Measurements from ENCODE around the gene ADGRB3. TPM values are rescaled to one million over a fixed set of nuclear protein-coding genes. Genes with fewer than 3 reads are reported as not detected.

Gene ADGRB3
- total RNA-seq, 3 donors from 2014 or later: 0.43 to 7.8 (median 0.72) TPM

- Histone ChIP-seq H3K36me3 (ENCODE audit: low read depth) (no peaks in the 10 kb centered on the region), H3K4me1 (ENCODE audit: low read depth) (peaks cover 5% of the 10 kb centered on the region), H3K4me3 (no peak overlapping the region), H3K9me3 (no peaks in the 10 kb centered on the region)
- no peak for DNase-seq
- no peak for ATAC-seq
- TF ChIP-seq, protein P1, sequence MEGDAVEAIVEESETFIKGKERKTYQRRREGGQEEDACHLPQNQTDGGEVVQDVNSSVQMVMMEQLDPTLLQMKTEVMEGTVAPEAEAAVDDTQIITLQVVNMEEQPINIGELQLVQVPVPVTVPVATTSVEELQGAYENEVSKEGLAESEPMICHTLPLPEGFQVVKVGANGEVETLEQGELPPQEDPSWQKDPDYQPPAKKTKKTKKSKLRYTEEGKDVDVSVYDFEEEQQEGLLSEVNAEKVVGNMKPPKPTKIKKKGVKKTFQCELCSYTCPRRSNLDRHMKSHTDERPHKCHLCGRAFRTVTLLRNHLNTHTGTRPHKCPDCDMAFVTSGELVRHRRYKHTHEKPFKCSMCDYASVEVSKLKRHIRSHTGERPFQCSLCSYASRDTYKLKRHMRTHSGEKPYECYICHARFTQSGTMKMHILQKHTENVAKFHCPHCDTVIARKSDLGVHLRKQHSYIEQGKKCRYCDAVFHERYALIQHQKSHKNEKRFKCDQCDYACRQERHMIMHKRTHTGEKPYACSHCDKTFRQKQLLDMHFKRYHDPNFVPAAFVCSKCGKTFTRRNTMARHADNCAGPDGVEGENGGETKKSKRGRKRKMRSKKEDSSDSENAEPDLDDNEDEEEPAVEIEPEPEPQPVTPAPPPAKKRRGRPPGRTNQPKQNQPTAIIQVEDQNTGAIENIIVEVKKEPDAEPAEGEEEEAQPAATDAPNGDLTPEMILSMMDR (IDR thresholded peaks at IDR 0.05): no peak
- intact Hi-C loops (cut with DNase I, micrococcal nuclease): no loop called here
Measured at GRCh38 chr6:68639211-68639610, 4.1 kb downstream of the ADGRB3 start.

- intact Hi-C loops (cut with DNase I, micrococcal nuclease): no loop called here
Measured at GRCh38 chr6:68639826-68640490, 4.9 kb downstream of the ADGRB3 start.

DNA sequence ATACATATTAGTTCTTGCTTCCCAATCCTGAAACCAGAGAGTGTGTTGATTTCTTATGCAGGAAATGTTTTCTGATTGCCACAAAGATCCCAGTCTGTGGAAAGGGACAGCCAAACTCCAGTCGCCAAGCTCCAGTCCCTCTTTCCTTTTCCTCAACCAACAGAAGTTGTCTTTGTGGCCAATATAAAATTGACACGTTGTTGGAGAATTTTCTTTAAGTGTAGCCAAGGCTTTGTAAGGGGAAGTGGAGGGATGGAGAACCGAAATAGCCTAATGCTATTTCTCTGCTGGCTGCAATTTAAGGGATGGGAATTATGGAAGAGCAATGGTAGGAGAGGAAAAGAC, 5.4 kb downstream of the ADGRB3 start:
- H3K4me1 ChIP-seq (ENCODE audit: low read depth): peaks cover 3% of the 10 kb centered on the region
- TF ChIP-seq, protein P1 (IDR thresholded peaks at IDR 0.05): no peak
- intact Hi-C loops (cut with DNase I, micrococcal nuclease): no loop called here

More at GRCh38 chr6:68639826-68640490, 4.9 kb downstream of the ADGRB3 start:
- peaks cover 5% of the 10 kb centered on the region for H3K4me1 ChIP-seq (ENCODE audit: low read depth)
- H3K36me3 ChIP-seq (ENCODE audit: low read depth): no peaks in the 10 kb centered on the region
- no peaks in the 10 kb centered on the region for H3K9me3 ChIP-seq
- TF ChIP-seq, protein P1 (IDR thresholded peaks at IDR 0.05): no peak
- no peak for DNase-seq
- no peak overlapping the region for H3K4me3 ChIP-seq
- no peak for ATAC-seq

DNA sequence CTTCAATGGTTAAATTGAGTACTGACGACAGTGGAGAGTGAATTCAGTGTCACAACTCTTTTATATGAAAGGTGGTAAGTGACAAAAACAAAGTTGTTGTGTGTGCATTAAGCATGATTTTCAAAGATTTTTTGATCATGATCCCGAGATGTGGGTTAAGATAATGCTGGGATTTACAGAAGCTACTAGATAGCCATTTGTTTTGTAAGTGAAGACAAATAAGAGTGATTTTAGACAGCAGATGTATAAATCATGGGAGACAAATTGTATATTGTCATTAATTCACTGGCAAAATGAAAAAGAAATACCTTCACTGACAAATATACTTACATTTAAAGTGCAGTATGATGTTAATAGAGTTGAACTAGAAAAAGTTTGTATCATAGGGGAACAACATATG, 6.1 kb downstream of the ADGRB3 start:
- no peaks in the 10 kb centered on the region for H3K9me3 ChIP-seq
- no peak overlapping the region for H3K4me3 ChIP-seq
- ATAC-seq (no peak), DNase-seq (no peak)
- intact Hi-C loops (cut with DNase I, micrococcal nuclease): no loop called here
- H3K4me1 ChIP-seq (ENCODE audit: low read depth): no peaks in the 10 kb centered on the region
- H3K36me3 ChIP-seq (ENCODE audit: low read depth): no peaks in the 10 kb centered on the region
- TF ChIP-seq, protein P1 (IDR thresholded peaks at IDR 0.05): no peak

More for the DNA sequence above, 5.4 kb downstream of the ADGRB3 start:
- no peak overlapping the region for H3K4me3 ChIP-seq
- no peaks in the 10 kb centered on the region for H3K36me3 ChIP-seq (ENCODE audit: low read depth)
- DNase-seq (no peak), ATAC-seq (no peak)
- no peaks in the 10 kb centered on the region for H3K9me3 ChIP-seq

DNA sequence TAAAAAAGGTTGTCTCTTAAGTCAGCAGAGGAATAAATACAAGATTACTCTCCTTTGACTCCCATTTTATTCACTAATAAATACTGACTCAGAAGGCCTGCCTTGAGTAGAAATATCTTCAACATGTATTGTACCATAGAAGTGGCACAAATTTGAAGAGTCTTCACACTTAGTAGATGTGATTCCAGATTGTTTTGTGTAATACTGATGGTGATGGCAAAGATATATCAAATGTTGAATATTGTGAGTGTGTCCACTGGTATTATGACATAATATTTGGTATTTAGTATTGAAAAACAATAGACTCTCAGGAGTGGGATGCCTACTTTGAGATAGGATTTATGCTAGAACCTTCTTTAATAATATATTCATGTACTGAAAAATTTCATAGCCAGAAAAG, 7.0 kb downstream of the ADGRB3 start:
- intact Hi-C loops (cut with DNase I, micrococcal nuclease): no loop called here

More for the DNA sequence above, 7.0 kb downstream of the ADGRB3 start:
- Histone ChIP-seq H3K4me3 (no peak overlapping the region), H3K4me1 (ENCODE audit: low read depth) (no peaks in the 10 kb centered on the region), H3K36me3 (ENCODE audit: low read depth) (no peaks in the 10 kb centered on the region), H3K9me3 (no peaks in the 10 kb centered on the region)
- TF ChIP-seq, protein P1 (IDR thresholded peaks at IDR 0.05): no peak
- DNase-seq (no peak), ATAC-seq (no peak)

Measured in mucosa of descending colon (tissue), 3 donors.